Stromal cell of bone marrow (primary cell): ENCODE results near the gene HOXB7.

ENCODE experiments used
- DNase-seq: peaks from one replicate; pipeline ENCODE4 v3.0.0-alpha.2; 2012; ENCODE audit warnings: low read depth

HOXB7 gene

GRCh38 chr17:48609033-48609432 lies 1.8 kb downstream of the HOXB7 start:
- no peak for DNase-seq

- DNase-seq, result no peak
Measured at GRCh38 chr17:48608494-48608834, 2.4 kb downstream of the HOXB7 start.

- DNase-seq, result no peak
Measured at GRCh38 chr17:48606892-48607614, 3.8 kb downstream of the HOXB7 start.

GRCh38 chr17:48605991-48606891 lies 4.6 kb downstream of the HOXB7 start:
- no peak for DNase-seq

- DNase-seq, result no peak
Measured at GRCh38 chr17:48605409-48605919, 5.4 kb downstream of the HOXB7 start.

- no peak for DNase-seq
Measured at GRCh38 chr17:48604770-48605329, 6.0 kb downstream of the HOXB7 start, which contains the start of gene HOXB6. Gene HOXB6, minus strand, starts transcription at chr17:48604986. Its CDS starts 6,836 bp downstream, at chr17:48598150.

GRCh38 chr17:48603959-48604769 lies 6.7 kb downstream of the HOXB7 start:
- DNase-seq, result no peak

GRCh38 chr17:48601539-48602425 lies 9.0 kb downstream of the HOXB7 start:
- DNase-seq, result no peak

GRCh38 chr17:48601207-48601538 lies 9.6 kb downstream of the HOXB7 start:
- no peak for DNase-seq

GRCh38 chr17:48600244-48601098 lies 10.3 kb downstream of the HOXB7 start:
- DNase-seq, result no peak

- DNase-seq, result no peak
Measured at GRCh38 chr17:48599354-48599753, 11.5 kb downstream of the HOXB7 start.

GRCh38 chr17:48598736-48599135 lies 12.1 kb downstream of the HOXB7 start:
- DNase-seq, result no peak

- no peak for DNase-seq
Measured at GRCh38 chr17:48597778-48598631, 12.8 kb downstream of the HOXB7 start.

- no peak for DNase-seq
Measured at GRCh38 chr17:48597528-48597777, 13.4 kb downstream of the HOXB7 start.

- no peak for DNase-seq
Measured at GRCh38 chr17:48596735-48597527, 13.9 kb downstream of the HOXB7 start.

GRCh38 chr17:48596000-48596734 lies 14.7 kb downstream of the HOXB7 start:
- no peak for DNase-seq

GRCh38 chr17:48595278-48595999 lies 15.4 kb downstream of the HOXB7 start:
- DNase-seq, result no peak
